Smooth muscle cell (in vitro differentiated cells): ENCODE results near the gene KLC1. TPM values are rescaled to one million over a fixed set of nuclear protein-coding genes. Genes with fewer than 3 reads are reported as not detected.

ENCODE experiments used
- DNase-seq: peaks from one replicate; lab custom pipeline; 2025; ENCODE audit not compliant: unreplicated experiment; lab: John Stamatoyannopoulos, UW
- H2AFZ ChIP-seq: fragments of 200-600 bp; sonication (generic); 2 replicates; pipeline ENCODE4 v1.6.0; 2016; ENCODE audit warnings: antibody characterized with exemption, low read depth, mild to moderate bottlenecking
- H3F3A ChIP-seq: fragments of 200-600 bp; sonication (generic); 2 replicates; pipeline ENCODE4 v1.6.0; 2017; ENCODE audit warnings: antibody characterized with exemption, low read depth
- H3K27ac ChIP-seq: fragments of 200-600 bp; sonication (generic); 2 replicates; pipeline ENCODE4 v1.5.1; 2016; ENCODE audit warnings: low read depth, mild to moderate bottlenecking
- H3K27me3 ChIP-seq: fragments of 200-600 bp; sonication (generic); 2 replicates; pipeline ENCODE4 v1.6.1; 2016; ENCODE audit warnings: low read depth, mild to moderate bottlenecking
- H3K36me3 ChIP-seq: fragments of 200-600 bp; sonication (generic); 2 replicates; pipeline ENCODE4 v1.5.1; 2016; ENCODE audit warnings: low read depth
- H3K4me1 ChIP-seq: fragments of 200-600 bp; sonication (generic); 2 replicates; pipeline ENCODE4 v1.5.1; 2016; ENCODE audit warnings: low read depth
- H3K4me2 ChIP-seq: fragments of 200-600 bp; sonication (generic); 2 replicates; pipeline ENCODE4 v1.6.0; 2016; ENCODE audit warnings: mild to moderate bottlenecking
- H3K4me3 ChIP-seq: fragments of 200-600 bp; sonication (generic); 2 replicates; pipeline ENCODE4 v1.5.1; 2016; ENCODE audit warnings: mild to moderate bottlenecking
- H3K79me2 ChIP-seq: fragments of 200-600 bp; sonication (generic); 2 replicates; pipeline ENCODE4 v1.6.0; 2016; ENCODE audit warnings: low read depth, mild to moderate bottlenecking
- H3K9ac ChIP-seq: fragments of 200-600 bp; sonication (generic); 2 replicates; pipeline ENCODE4 v1.6.0; 2016; ENCODE audit warnings: low read depth
- H3K9me3 ChIP-seq: fragments of 200-600 bp; sonication (generic); replicated peaks from 2 replicates; pipeline ENCODE4 v1.5.1; 2016; ENCODE audit warnings: low read depth
- H4K20me1 ChIP-seq: fragments of 200-600 bp; sonication (generic); 2 replicates; pipeline ENCODE4 v1.6.0; 2016; ENCODE audit warnings: low read depth
- WGBS: methylation state at CpG from one replicate; pipeline ENCODE4 v1.1.7; 2016; ENCODE audit warnings: low lambda C conversion rate; 5-methylcytosine and 5-hydroxymethylcytosine counted together
- polyA plus RNA-seq: library from polyadenylated mRNA; unstranded; fragments of >200 nt; fragmentation: Nextera tagmentation; extraction: Ambion mirVana; gene quantifications from 2 replicates; pipeline ENCODE4 v1.2.1, GENCODE V29; 2016
- total RNA-seq: library from RNA; depleted of rRNA; stranded (reverse); fragments of >200 nt; gene quantifications from 2 replicates; pipeline ENCODE4 v1.2.3, GENCODE V29; 2014
- TF ChIP-seq, protein P1 (sequence below): fragments of 200-600 bp; sonication (generic); IDR thresholded peaks from 2 replicates; pipeline ENCODE4 v1.5.1; 2017; ENCODE audit warnings: borderline replicate concordance, mild to moderate bottlenecking, antibody characterized with exemption; ENCODE audit not compliant: insufficient read depth, poor library complexity, severe bottlenecking

Gene KLC1
- total and polyA plus RNA-seq, 2 experiments from 2014 or later = 167 to 224 TPM

- DNase-seq = no peak
Observed at GRCh38 chr14:103623883-103624482, 5.0 kb upstream of the KLC1 start.

GRCh38 chr14:103624860-103625259 lies 4.2 kb upstream of the KLC1 start:
- Histone ChIP-seq H3K79me2 (peaks cover 10% of the 10 kb centered on the region), H3K9ac (no peak overlapping the region), H3K4me3 (no peak overlapping the region), H3K36me3 (no peaks in the 10 kb centered on the region), H3K4me2 (peak overlapping the region; percentile 24), H3F3A (no peaks in the 10 kb centered on the region), H3K27me3 (no peaks in the 10 kb centered on the region), H3K4me1 (peaks cover 5% of the 10 kb centered on the region), H4K20me1 (peaks cover under 1% of the 10 kb centered on the region), H3K27ac (peak overlapping the region; percentile 24), H2AFZ (no peak overlapping the region), H3K9me3 (no peaks in the 10 kb centered on the region)
- no peak for DNase-seq
- TF ChIP-seq, protein P1, sequence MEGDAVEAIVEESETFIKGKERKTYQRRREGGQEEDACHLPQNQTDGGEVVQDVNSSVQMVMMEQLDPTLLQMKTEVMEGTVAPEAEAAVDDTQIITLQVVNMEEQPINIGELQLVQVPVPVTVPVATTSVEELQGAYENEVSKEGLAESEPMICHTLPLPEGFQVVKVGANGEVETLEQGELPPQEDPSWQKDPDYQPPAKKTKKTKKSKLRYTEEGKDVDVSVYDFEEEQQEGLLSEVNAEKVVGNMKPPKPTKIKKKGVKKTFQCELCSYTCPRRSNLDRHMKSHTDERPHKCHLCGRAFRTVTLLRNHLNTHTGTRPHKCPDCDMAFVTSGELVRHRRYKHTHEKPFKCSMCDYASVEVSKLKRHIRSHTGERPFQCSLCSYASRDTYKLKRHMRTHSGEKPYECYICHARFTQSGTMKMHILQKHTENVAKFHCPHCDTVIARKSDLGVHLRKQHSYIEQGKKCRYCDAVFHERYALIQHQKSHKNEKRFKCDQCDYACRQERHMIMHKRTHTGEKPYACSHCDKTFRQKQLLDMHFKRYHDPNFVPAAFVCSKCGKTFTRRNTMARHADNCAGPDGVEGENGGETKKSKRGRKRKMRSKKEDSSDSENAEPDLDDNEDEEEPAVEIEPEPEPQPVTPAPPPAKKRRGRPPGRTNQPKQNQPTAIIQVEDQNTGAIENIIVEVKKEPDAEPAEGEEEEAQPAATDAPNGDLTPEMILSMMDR = no peak
- WGBS = 4% methylated on average over 10 of the region's 10 CpGs

More at GRCh38 chr14:103623883-103624482, 5.0 kb upstream of the KLC1 start:
- Histone ChIP-seq H3F3A (no peaks in the 10 kb centered on the region), H3K36me3 (no peaks in the 10 kb centered on the region), H4K20me1 (no peaks in the 10 kb centered on the region), H3K4me2 (no peak overlapping the region), H3K27me3 (no peaks in the 10 kb centered on the region), H3K79me2 (peaks cover 1% of the 10 kb centered on the region), H3K27ac (no peak overlapping the region), H2AFZ (no peak overlapping the region), H3K4me3 (no peak overlapping the region), H3K4me1 (peaks cover 5% of the 10 kb centered on the region), H3K9me3 (no peaks in the 10 kb centered on the region), H3K9ac (no peak overlapping the region)
- TF ChIP-seq, protein P1 = no peak
- 91% methylated on average over 16 of the region's 16 CpGs for WGBS

- DNase-seq = no peak
- H3K4me1 ChIP-seq = peaks cover 8% of the 10 kb centered on the region
- no peaks in the 10 kb centered on the region for H3K9me3 ChIP-seq
- WGBS = 71% methylated on average over 11 of the region's 11 CpGs
- no peaks in the 10 kb centered on the region for H3F3A ChIP-seq
- no peaks in the 10 kb centered on the region for H3K36me3 ChIP-seq
- peak overlapping the region; percentile 24 for H3K27ac ChIP-seq
- H3K9ac ChIP-seq = no peak overlapping the region
- H3K27me3 ChIP-seq = no peaks in the 10 kb centered on the region
- peaks cover 17% of the 10 kb centered on the region for H3K79me2 ChIP-seq
- H4K20me1 ChIP-seq = peaks cover 7% of the 10 kb centered on the region
- TF ChIP-seq, protein P1 = no peak
- H3K4me2 ChIP-seq = peak overlapping the region; percentile 24
- no peak overlapping the region for H3K4me3 ChIP-seq
- H2AFZ ChIP-seq = no peak overlapping the region
Observed at GRCh38 chr14:103625356-103626095, 3.5 kb upstream of the KLC1 start.
